IMR-90 (cell line): ENCODE data around the gene TREH. TPM values are rescaled to one million over a fixed set of nuclear protein-coding genes. Genes with fewer than 3 reads are reported as not detected.

Experiments used
- ATAC-seq: fragments of 200-7000 bp; cut with Tn5 transposase; 2 replicates; pipeline ENCODE4 v1.9.1; 2020; ENCODE audit warnings: low read depth, mild to moderate bottlenecking, moderate library complexity
- BruUV-seq: library from RNA; stranded (reverse); fragments of 400-500 nt; replicated peaks from 2 replicates; lab custom pipeline; 2021; lab: Mats Ljungman, UMichigan
- CTCF ChIA-PET: fragments of 300-600 bp; formaldehyde crosslinking; extraction: SDS; loops from one replicate; lab custom pipeline; 2021; ENCODE audit warnings: antibody characterized with exemption; lab: Yijun Ruan, JAX
- POLR2A ChIA-PET: fragments of 300-600 bp; sonication (Branson Sonifier 250); formaldehyde crosslinking; loops from one replicate; lab custom pipeline; 2022; ENCODE audit warnings: antibody characterized with exemption; ENCODE audit not compliant: unreplicated experiment; lab: Charles Lee
- DNase-seq: peaks from one replicate; pipeline ENCODE4 v3.0.0; 2013
- H2AFZ ChIP-seq: replicated peaks from 2 replicates; pipeline ENCODE3; 2013; ENCODE audit warnings: low read length, mild to moderate bottlenecking; ENCODE audit not compliant: poor library complexity
- H2AK5ac ChIP-seq: 2 replicates; pipeline ENCODE4 v1.6.1; 2013; ENCODE audit warnings: low read depth, low read length, inconsistent platforms
- H2AK9ac ChIP-seq: replicated peaks from 2 replicates; pipeline ENCODE3; 2013; ENCODE audit warnings: mild to moderate bottlenecking, low read depth, low read length, moderate library complexity; ENCODE audit not compliant: poor library complexity
- H2BK120ac ChIP-seq: 2 replicates; pipeline ENCODE4 v1.6.1; 2013; ENCODE audit warnings: low read depth, low read length, inconsistent platforms
- H2BK15ac ChIP-seq: 3 replicates; pipeline ENCODE4 v1.6.1; 2013; ENCODE audit warnings: low read depth, low read length, inconsistent platforms
- H2BK20ac ChIP-seq: 2 replicates; pipeline ENCODE4 v1.6.1; 2013; ENCODE audit warnings: low read depth, mild to moderate bottlenecking, inconsistent platforms, low read length, moderate library complexity
- H2BK5ac ChIP-seq: 2 replicates; pipeline ENCODE4 v1.6.1; 2013; ENCODE audit warnings: mild to moderate bottlenecking, low read depth, low read length, inconsistent platforms; ENCODE audit not compliant: poor library complexity, severe bottlenecking
- H3K14ac ChIP-seq: replicated peaks from 2 replicates; pipeline ENCODE4 v1.6.1; 2013; ENCODE audit warnings: low read depth, low read length, inconsistent platforms
- H3K18ac ChIP-seq: 2 replicates; pipeline ENCODE4 v1.6.1; 2013; ENCODE audit warnings: low read depth, low read length, control low read depth
- H3K23ac ChIP-seq: 2 replicates; pipeline ENCODE4 v1.6.1; 2013; ENCODE audit warnings: low read depth, low read length, inconsistent platforms
- H3K27ac ChIP-seq: 2 replicates; pipeline ENCODE4 v1.5.1; 2013; ENCODE audit warnings: mild to moderate bottlenecking, control low read depth, low read length; ENCODE audit not compliant: insufficient read depth
- H3K27me3 ChIP-seq: 2 replicates; pipeline ENCODE4 v1.6.1; 2013; ENCODE audit warnings: low read length; ENCODE audit not compliant: control insufficient read depth, insufficient read depth
- H3K36me3 ChIP-seq: 2 replicates; pipeline ENCODE4 v1.6.1; 2013; ENCODE audit warnings: low read length, mixed read lengths; ENCODE audit not compliant: control insufficient read depth, insufficient read depth
- H3K4ac ChIP-seq: 2 replicates; pipeline ENCODE4 v1.6.1; 2013; ENCODE audit warnings: low read depth, low read length, inconsistent platforms
- H3K4me1 ChIP-seq: 2 replicates; pipeline ENCODE4 v1.6.1; 2013; ENCODE audit warnings: low read length, mixed read lengths; ENCODE audit not compliant: control insufficient read depth, insufficient read depth
- H3K4me2 ChIP-seq: 2 replicates; pipeline ENCODE4 v1.6.1; 2013; ENCODE audit warnings: low read depth, mild to moderate bottlenecking, control low read depth, low read length, moderate library complexity
- H3K4me3 ChIP-seq: 2 replicates; pipeline ENCODE4 v1.5.1; 2013; ENCODE audit warnings: low read depth, mild to moderate bottlenecking, control low read depth, low read length, moderate library complexity; ENCODE audit not compliant: insufficient read depth
- H3K56ac ChIP-seq: 2 replicates; pipeline ENCODE4 v1.6.1; 2013; ENCODE audit warnings: low read length, inconsistent platforms; ENCODE audit not compliant: insufficient read depth; ENCODE audit errors: extremely low read depth
- H3K79me1 ChIP-seq, 2 experiments: 2 replicates each; pipeline ENCODE4 v1.6.1; 2013; ENCODE audit warnings: low read length in 2 of 2, inconsistent platforms in 1 of 2, low read depth in 1 of 2
- H3K9ac ChIP-seq: 2 replicates; pipeline ENCODE4 v1.6.1; 2013; ENCODE audit warnings: low read depth, low read length, control low read depth
- H3K9me1 ChIP-seq: 2 replicates; pipeline ENCODE4 v1.6.1; 2013; ENCODE audit warnings: low read length, inconsistent platforms; ENCODE audit not compliant: insufficient read depth
- H3K9me3 ChIP-seq: 2 replicates; pipeline ENCODE4 v1.6.1; 2013; ENCODE audit warnings: low read length; ENCODE audit not compliant: control insufficient read depth, insufficient read depth
- H4K20me1 ChIP-seq: 2 replicates; pipeline ENCODE4 v1.6.1; 2013; ENCODE audit warnings: low read length, inconsistent platforms; ENCODE audit not compliant: insufficient read depth
- H4K5ac ChIP-seq: 2 replicates; pipeline ENCODE4 v1.6.1; 2013; ENCODE audit warnings: mild to moderate bottlenecking, low read depth, low read length, control low read depth
- H4K8ac ChIP-seq, 2 experiments: 2 replicates each; pipeline ENCODE4 v1.6.1; 2013; ENCODE audit warnings: low read depth in 2 of 2, low read length in 2 of 2, control low read depth in 1 of 2, inconsistent platforms in 1 of 2
- H4K91ac ChIP-seq: 2 replicates; pipeline ENCODE4 v1.6.1; 2013; ENCODE audit warnings: low read depth, low read length, inconsistent platforms; ENCODE audit not compliant: insufficient read depth
- MXI1 ChIP-seq: IDR thresholded peaks from 2 replicates; pipeline ENCODE4 v1.6.1; 2012; ENCODE audit warnings: low read depth, mild to moderate bottlenecking, low read length, moderate library complexity, borderline replicate concordance
- RCOR1 ChIP-seq: IDR thresholded peaks from 2 replicates; pipeline ENCODE4 v1.6.1; 2012; ENCODE audit warnings: mild to moderate bottlenecking, low read length, improper control_type of control experiment; ENCODE audit not compliant: insufficient replicate concordance
- RFX5 ChIP-seq: IDR thresholded peaks from 2 replicates; pipeline ENCODE4 v1.8.0; 2012; ENCODE audit warnings: low read depth, mild to moderate bottlenecking, low read length, moderate library complexity
- WGBS, 2 experiments: methylation state at CpG; one replicate each; pipeline versions ENCODE4 v1.1.5 to v1.1.7; 2013; ENCODE audit warnings: missing lambda C conversion rate in 2 of 2; ENCODE audit not compliant: insufficient read length in 1 of 2; ENCODE audit errors: extremely low coverage in 2 of 2; 5-methylcytosine and 5-hydroxymethylcytosine counted together
- dilution Hi-C: fragments of 300-500 bp; cut with HindIII; formaldehyde crosslinking; loops from one replicate; pipeline ENCODE4 v1.14.3; 2018; ENCODE audit warnings: low sequenced_read_pairs; ENCODE audit not compliant: unreplicated experiment
- in situ Hi-C: fragments of 300-500 bp; cut with MboI; formaldehyde crosslinking; loops from 3 replicates; pipeline ENCODE4 v1.14.3; 2019; ENCODE audit warnings: low sequenced_read_pairs, inconsistent platforms, mixed read lengths
- intact Hi-C: fragments of 100-400 bp; cut with micrococcal nuclease; formaldehyde crosslinking; loops from 2 replicates; pipeline ENCODE4 v1.10.0; 2022
- polyA plus RNA-seq, 3 experiments: library from polyadenylated mRNA; depleted of rRNA; stranded (reverse); fragments of >200 nt; gene quantifications; 2 replicates each; pipeline ENCODE4 v1.2.3, GENCODE V29; 2012; ENCODE audit warnings: low replicate concordance in 1 of 3
- total RNA-seq: library from RNA; depleted of rRNA; stranded (reverse); fragments of >200 nt; gene quantifications from 2 replicates; pipeline ENCODE4 v1.2.3, GENCODE V29; 2012

Gene TREH
- total and polyA plus RNA-seq, 2 of the 4 experiments (the other 2 are of a cell fraction), result not detected

- no peak overlapping the region for H3K23ac ChIP-seq
- H3K4me1 ChIP-seq, result peaks cover 20% of the 10 kb centered on the region
- H4K8ac ChIP-seq, result no peak overlapping the region
- peaks cover 36% of the 10 kb centered on the region for H3K9me1 ChIP-seq
- no peak overlapping the region for H4K5ac ChIP-seq
- peak overlapping the region; percentile 10 for H2BK5ac ChIP-seq
- ATAC-seq (no peak), DNase-seq (no peak)
- dilution Hi-C loops, result no loop called here
- TF ChIP-seq MXI1 (no peak), RFX5 (no peak), RCOR1 (no peak)
- no peaks in the 10 kb centered on the region for H3K27me3 ChIP-seq
- ChIA-PET POLR2A (no interaction called here), CTCF (no interaction called here)
- no peak overlapping the region for H3K27ac ChIP-seq
- peaks cover 77% of the 10 kb centered on the region for H4K20me1 ChIP-seq
- WGBS, 2 experiments, result 83% methylated on average over 1 of the region's 6 CpGs; no CpG with 5 or more reads in 1 of the 2 experiments
- no peak overlapping the region for H3K56ac ChIP-seq
- no peaks in the 10 kb centered on the region for H3K9me3 ChIP-seq
- intact Hi-C loops, result no loop called here
- no peak overlapping the region for H2AK9ac ChIP-seq
- H3K14ac ChIP-seq, result no peak overlapping the region
- H3K9ac ChIP-seq, result no peak overlapping the region
- H3K18ac ChIP-seq, result no peak overlapping the region
- H2BK120ac ChIP-seq, result no peak overlapping the region; the same call in 1 of the 2 replicates
- peaks cover 42 to 91% of the 10 kb centered on the region in 2 experiments for H3K79me1 ChIP-seq
- in situ Hi-C loops, result no loop called here
- H3K4me2 ChIP-seq, result no peak overlapping the region
- no peak overlapping the region for H2BK15ac ChIP-seq
- H3K36me3 ChIP-seq, result peaks cover 82% of the 10 kb centered on the region
- peak overlapping the region; percentile 21; the same call in 1 of the 2 replicates for H2AK5ac ChIP-seq
- H2AFZ ChIP-seq, result peak overlapping the region; percentile 26
- no peak overlapping the region for H2BK20ac ChIP-seq
- H3K4ac ChIP-seq, result no peak overlapping the region
- no peak overlapping the region for H3K4me3 ChIP-seq
- H4K91ac ChIP-seq, result no peak overlapping the region
- no TSS peak for BruUV-seq
Observed at GRCh38 chr11:118629761-118630661, 49.4 kb downstream of the TREH start.
